Hematopoietic multipotent progenitor cell (in vitro differentiated cells): ENCODE data around the gene ANKRD13A. TPM values are rescaled to one million over a fixed set of nuclear protein-coding genes. Genes with fewer than 3 reads are reported as not detected.
A peak's percentile ranks its signal among the peaks of the same experiment; 100 is the strongest.
"Not testable (repeated sequence)": the region's sequence is repeated elsewhere in the genome, so short reads cannot be mapped to it uniquely, and the experiment has no call there.

Experiments used
- DNase-seq, 3 donors: peaks; one replicate each; pipeline ENCODE4 v3.0.0-alpha.2; 2011 to 2015; ENCODE audit warnings: low read depth in 2 of 3, low spot score in 2 of 3
- total RNA-seq: library from RNA; depleted of rRNA; stranded (reverse); fragments of >200 nt; gene quantifications from one replicate; pipeline ENCODE4 v1.2.3, GENCODE V29; 2012

The ANKRD13A gene
- total RNA-seq, 1 donor: 99.9 TPM

- DNase-seq: no peak
Observed at GRCh38 chr12:110046451-110047187, 47.4 kb downstream of the ANKRD13A start.

- no peak for DNase-seq
Observed at GRCh38 chr12:110047297-110047940, 48.2 kb downstream of the ANKRD13A start.

DNA sequence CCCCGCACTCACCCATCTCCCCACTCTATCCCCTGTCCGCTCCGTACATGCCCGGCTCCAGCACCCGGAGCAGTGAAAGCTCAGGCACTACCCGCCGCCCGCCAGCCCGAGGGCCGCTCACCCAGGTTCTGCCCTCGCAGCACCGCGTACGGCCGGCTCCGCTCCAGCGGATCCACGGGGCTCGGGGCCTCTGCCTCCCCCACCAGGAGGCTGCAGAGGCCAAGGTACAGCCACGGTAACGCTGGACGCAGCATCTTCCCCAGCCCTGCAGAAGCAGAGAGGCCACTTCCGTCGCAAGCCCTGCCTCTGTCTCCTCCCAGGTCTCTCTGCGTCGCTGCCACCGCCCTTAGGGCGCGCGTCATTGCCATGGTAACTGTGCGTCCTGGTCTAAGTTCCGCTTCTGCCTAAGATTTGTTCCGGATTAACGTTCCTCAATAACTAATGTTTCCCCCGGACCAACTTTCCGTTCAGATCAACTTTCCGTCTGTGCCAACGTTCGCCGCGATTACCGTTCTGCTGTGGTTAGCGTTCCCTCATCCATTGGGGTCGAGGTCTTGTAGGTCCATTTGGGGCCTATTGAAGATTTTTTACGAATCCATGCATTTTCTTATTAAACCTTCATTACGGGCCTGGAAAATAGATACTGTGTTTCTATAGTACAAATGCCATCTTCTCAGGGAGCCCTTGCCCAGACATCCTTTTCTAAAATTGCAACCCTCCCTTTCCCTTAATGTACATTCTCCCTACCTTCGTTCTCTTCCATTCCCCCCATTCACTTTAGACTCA lies 49.2 kb downstream of the ANKRD13A start, which contains the start of gene C12orf76:
Gene C12orf76, minus strand, starts transcription at position 281 of the 786 bp plus-strand sequence. Its CDS starts 27 bp downstream, at position 254.
- DNase-seq: peak; percentile 82 to 97 (median 96)

GRCh38 chr12:110049034-110049433 lies 49.8 kb downstream of the ANKRD13A start:
- not testable (repeated sequence) for DNase-seq

DNA sequence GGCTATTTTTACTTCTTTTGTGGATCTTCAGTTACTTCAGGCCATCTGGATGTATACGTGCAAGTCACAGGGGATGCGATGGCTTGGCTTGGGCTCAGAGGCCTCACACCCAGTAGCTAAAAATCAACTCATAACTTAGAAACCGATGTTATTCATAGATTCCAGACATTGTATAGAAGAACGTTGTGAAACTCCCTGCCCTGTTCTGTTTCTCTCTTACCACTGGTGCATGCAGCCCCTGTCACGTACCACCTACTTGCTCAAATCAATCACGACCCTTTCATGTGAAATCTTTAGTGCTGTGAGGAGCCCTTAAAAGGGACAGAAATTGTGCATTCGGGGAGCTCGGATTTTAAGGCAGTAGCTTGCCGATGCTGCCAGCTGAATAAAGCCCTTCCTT lies 50.4 kb downstream of the ANKRD13A start:
- not testable (repeated sequence) for DNase-seq

GRCh38 chr12:110050927-110051326 lies 51.7 kb downstream of the ANKRD13A start:
- DNase-seq: no peak

DNA sequence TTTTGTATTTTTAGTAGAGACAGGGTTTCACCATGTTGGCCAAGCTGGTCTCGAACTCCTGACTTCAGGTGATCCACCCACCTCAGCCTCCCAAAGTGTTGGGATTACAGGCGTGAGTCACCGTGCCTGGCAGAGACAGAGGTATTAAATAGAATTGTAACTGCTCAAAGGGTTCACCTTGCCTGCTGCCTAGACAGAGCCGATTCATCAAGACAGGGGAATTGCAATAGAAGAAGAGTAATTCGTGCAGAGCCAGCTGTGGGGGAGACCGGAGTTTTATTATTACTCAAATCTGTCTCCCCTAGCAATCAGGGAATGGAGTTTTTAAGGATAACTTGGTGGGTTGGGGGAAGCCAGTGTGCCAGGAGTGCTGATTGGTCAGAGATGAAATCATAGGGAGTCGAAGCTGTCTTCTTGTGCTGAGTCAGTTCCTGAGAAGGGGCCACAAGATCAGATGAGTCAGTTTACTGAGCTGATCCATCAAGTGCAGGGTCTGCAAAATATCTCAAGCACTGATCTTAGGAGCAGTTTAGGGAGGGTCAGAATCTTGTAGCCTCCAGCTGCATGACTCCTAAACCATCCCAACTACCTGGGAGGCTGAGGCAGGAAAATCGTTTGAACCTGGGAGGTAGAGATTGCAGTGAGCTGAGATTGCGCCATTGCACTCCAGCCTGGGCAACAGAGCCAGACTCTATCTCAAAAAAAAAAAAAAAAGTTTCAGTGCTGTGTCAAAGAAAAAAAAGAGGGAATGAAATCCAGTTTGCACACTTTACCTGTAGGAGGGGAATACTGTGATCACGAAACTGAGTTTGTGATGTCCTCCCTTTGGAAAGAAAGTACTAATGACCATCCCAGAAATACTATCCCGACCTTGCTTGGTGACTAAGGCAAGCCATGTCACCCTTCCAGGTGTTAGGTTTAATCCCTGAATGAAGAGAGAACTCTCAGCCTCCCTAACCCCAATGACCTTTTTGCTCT lies 56.4 kb downstream of the ANKRD13A start:
- peak in 2 of 3 donors; percentile 54 to 57 for DNase-seq

- not testable (repeated sequence) for DNase-seq
Observed at GRCh38 chr12:110056643-110057042, 57.4 kb downstream of the ANKRD13A start.

DNA sequence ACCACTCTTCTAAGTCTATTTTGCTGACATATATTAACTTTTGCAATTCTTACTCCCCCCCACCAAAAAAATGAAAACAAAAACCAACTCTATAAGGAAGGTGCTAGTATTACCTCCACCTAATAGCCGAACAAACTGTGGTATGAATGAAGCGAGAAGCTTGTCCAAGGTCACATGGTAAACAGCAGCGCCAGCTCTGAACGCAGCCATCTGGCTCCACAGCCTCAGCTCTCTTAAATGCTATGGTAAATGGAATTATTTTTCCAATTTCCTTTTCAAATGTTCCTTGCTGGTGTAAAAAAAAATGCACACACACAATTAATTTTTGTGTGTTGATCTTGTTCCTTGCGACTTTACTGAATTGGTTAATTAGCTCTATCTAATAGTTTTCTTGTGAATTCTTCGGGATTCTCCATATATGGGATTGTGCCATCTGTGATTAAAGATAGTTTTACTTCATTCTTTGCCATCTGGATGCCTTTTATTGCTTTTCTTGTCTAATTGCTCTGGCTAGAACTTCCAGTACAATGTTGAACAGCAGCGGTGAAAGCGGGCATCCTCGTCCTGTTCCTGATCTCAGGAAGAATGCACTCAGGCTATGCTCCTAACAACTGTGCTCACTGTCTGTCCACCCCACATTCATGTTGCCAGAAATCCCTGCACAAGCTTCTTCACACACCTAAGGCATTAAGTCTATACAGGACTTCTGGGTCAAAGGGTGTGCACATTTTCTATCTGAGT lies 59.8 kb downstream of the ANKRD13A start:
- no peak for DNase-seq

- DNase-seq: no peak
Observed at GRCh38 chr12:110059651-110060000, 60.4 kb downstream of the ANKRD13A start.

DNA sequence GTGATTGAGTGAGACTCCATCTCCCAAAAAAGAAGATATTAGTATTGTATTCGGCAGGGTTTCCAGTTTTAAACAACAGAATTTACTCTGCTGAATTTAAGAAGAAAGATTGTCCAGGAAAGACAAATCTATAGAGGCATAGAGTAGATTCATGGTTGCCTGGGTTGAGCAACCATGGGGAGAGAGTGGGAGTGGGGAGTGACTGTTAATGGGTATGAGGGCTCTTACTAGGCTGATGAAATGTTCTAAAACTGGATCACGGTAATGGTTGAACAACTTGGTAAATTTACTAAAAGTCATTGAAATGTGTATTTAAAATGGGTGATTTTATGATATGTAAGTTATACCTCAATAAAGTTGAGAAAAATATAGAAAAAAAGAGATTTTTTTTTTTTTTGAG lies 63.0 kb downstream of the ANKRD13A start:
- DNase-seq: no peak

- no peak for DNase-seq
Observed at GRCh38 chr12:110065540-110065939, 66.3 kb downstream of the ANKRD13A start.

DNA sequence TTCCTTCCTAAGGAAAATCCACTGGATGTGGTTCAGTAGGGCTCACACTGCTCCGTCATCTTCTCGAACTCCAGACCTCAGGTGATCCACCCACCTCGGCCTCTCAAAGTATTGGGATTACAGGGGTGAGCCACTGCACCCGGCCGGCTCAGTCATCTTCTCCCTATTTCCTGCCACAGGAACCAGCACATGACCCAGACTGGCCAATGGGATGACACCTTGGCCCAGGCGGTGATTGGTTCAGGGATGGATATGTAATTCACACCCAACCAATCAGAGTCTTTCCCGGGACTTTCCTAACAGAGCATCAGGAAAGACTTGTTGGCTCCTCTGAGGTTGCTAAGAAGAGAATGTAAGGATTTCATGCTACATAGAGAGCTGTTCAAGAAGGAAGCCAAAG lies 68.3 kb downstream of the ANKRD13A start:
- DNase-seq: no peak

DNA sequence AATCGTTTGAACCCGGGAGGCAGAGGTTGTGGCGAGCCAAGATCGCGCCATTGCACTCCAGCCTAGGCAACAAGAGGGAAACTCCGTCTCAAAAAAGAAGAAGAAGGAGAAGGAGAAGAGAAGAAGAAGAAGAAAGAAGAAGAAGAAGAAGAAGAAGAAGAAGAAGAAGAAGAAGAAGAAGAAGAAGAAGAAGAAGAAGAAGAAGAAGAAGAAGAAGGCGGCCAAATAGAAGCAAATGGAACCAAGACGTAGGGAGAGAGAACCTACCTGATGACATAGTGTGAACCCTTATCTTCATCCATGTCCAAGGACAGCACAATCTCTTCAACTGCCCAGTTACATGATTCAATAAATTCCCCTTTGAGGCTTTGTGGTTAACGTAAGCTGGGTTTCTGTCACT lies 68.9 kb downstream of the ANKRD13A start:
- not testable (repeated sequence) for DNase-seq

GRCh38 chr12:110068654-110069053 lies 69.4 kb downstream of the ANKRD13A start:
- no peak for DNase-seq

GRCh38 chr12:110071504-110071903 lies 72.3 kb downstream of the ANKRD13A start:
- DNase-seq: no peak

- DNase-seq: no peak
Observed at GRCh38 chr12:110071967-110072366, 72.7 kb downstream of the ANKRD13A start.

DNA sequence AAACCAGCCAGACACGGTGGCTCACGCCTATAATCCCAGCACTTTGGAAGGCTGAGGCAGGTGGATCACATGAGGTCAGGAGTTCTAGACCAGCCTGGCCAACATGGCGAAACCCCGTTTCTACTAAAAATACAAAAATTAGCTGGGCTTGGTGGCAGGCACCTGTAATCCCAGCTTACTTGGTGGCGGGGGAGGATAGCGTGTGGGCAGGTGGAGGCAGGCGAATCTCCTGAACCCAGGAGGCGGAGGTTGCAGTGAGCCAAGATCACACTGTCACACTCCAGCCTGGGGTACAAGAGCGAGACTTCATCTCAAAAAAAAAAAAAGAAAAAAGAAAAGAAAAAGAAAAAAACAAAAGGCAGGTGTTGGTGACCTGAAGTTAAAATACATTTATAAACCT lies 73.4 kb downstream of the ANKRD13A start:
- not testable (repeated sequence) for DNase-seq

DNA sequence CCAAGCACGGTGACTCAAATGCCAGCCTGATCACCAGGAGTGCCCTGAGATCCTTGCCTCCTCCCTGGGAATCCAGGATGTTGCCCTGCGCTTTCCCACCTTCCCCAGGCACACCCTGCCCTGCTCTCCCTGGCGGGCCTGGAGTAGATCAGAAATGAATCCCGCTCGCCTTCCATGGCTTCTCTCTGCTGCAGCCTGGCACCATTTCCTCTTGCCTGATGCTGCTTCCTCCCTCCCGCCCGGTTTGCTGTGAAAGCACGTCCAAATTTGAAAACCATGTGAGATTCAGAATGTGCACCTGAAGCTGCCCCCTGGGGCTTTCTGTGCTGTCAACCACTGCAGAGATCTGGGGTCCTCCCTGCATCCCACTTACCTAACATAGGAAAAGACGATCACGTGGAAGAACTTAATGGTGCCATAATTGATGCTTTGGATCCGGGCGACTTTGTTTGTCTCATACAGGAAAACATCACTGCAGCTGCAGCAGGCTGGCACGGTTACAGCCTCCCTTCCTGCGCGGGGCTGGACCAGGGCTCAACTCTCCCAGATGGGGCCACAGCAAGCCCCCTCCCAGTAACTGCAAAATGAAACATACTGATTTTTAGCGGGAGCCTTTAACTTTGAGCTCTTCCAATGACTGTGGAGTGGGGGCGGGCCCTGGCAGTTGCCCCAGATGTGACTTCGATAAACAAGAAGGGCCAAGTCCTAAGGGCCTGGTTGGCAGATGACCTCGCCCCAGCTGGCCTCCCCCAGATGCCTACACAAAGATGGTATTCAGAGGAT lies 74.0 kb downstream of the ANKRD13A start:
- DNase-seq: peak in 1 of 3 donors; percentile 45
